ENCODE results near the gene MGST3. TPM values are rescaled to one million over a fixed set of nuclear protein-coding genes. Genes with fewer than 3 reads are reported as not detected.

MGST3 gene
- total and polyA plus RNA-seq, 2 donors (not counting 1 experiment from before 2014, with no cell fraction given): 35.6 to 41.7 TPM

- intact Hi-C loops (cut with micrococcal nuclease): loop anchor here (5.0 kb wide), 1 partner anchor 217 kb away; no protein-coding TSS in a partner anchor
Measured at GRCh38 chr1:165695031-165695430, 64.0 kb downstream of the MGST3 start.

More at GRCh38 chr1:165695031-165695430, 64.0 kb downstream of the MGST3 start:
- POLR2A ChIA-PET: no interaction called here
- H3K27ac Mint-ChIP-seq: no peak overlapping the region
- H3K9me3 Mint-ChIP-seq (ENCODE audit: insufficient read depth): no peaks in the 10 kb centered on the region
- peaks cover 34% of the 10 kb centered on the region for H3K4me1 Mint-ChIP-seq
- WGBS (ENCODE audit: insufficient coverage): 100% methylated on average over 2 of the region's 7 CpGs
- Histone ChIP-seq H3K4me1 (ENCODE audit: control insufficient read depth in 2 of 2, insufficient read depth in 2 of 2, low read length in 2 of 2) (peaks cover 15 to 18% of the 10 kb centered on the region in 2 donors), H3K27me3 (replicated peaks in 1 of 4; ENCODE audit: control extremely low read depth in 1 of 4, control insufficient read depth in 3 of 4, insufficient read depth in 4 of 4, low read length in 3 of 4) (no peaks in the 10 kb centered on the region), H2AFZ (ENCODE audit: insufficient read depth, low read depth, low read length, poor library complexity, severe bottlenecking) (no peak overlapping the region), H4K20me1 (ENCODE audit: control insufficient read depth, insufficient read depth, low read length, poor library complexity, severe bottlenecking) (no peaks in the 10 kb centered on the region), H3K9me3 (ENCODE audit: control extremely low read depth in 1 of 3, control insufficient read depth in 2 of 3, insufficient read depth in 1 of 3, low read length in 2 of 3) (no peaks in the 10 kb centered on the region), H3K4me3 (ENCODE audit: control extremely low read depth in 1 of 5, extremely low read depth in 1 of 5, insufficient read depth in 1 of 5, low read depth in 2 of 5, low read length in 4 of 5) (no peak overlapping the region), H3K4me2 (replicated peaks; ENCODE audit: low read depth, low read length, poor library complexity, severe bottlenecking) (no peak overlapping the region), H3K27ac (ENCODE audit: low read length in 2 of 2) (no peak overlapping the region), H3K79me2 (ENCODE audit: control insufficient read depth, insufficient read depth, low read length) (peaks cover 68% of the 10 kb centered on the region), H3K36me3 (replicated peaks in 1 of 2; ENCODE audit: control extremely low read depth in 1 of 2, control insufficient read depth in 1 of 2, extremely low read depth in 1 of 2, insufficient read depth in 2 of 2, low read length in 1 of 2) (peaks cover 0 to 9% of the 10 kb centered on the region in 2 experiments), H3K9ac (ENCODE audit: low read length) (no peak overlapping the region)
- TF ChIP-seq CTCF (IDR thresholded peaks at IDR 0.05) (no peak), EZH2 (IDR thresholded peaks at IDR 0.05; ENCODE audit: borderline replicate concordance, insufficient read depth, low read depth, low read length, poor library complexity, severe bottlenecking) (no peak)
- no peaks in the 10 kb centered on the region for H3K27me3 Mint-ChIP-seq
- DNase-seq: no peak
- no peak for ATAC-seq (ENCODE audit: low read depth)
- H3K4me3 Mint-ChIP-seq: no peak overlapping the region
- CTCF ChIA-PET: interaction anchor here (0.6 to 0.7 kb wide), 2 partner anchors 22 to 74 kb away, joined by 3 to 4 read pairs; no protein-coding TSS in a partner anchor

Measured in B cell (primary cell).